Fibroblast of skin of scalp (primary cell): ENCODE measurements around the gene ATOH8.

Source experiments
- DNase-seq: peaks from one replicate; pipeline ENCODE4 v3.0.0-alpha.2; 2013

ATOH8 gene

DNA sequence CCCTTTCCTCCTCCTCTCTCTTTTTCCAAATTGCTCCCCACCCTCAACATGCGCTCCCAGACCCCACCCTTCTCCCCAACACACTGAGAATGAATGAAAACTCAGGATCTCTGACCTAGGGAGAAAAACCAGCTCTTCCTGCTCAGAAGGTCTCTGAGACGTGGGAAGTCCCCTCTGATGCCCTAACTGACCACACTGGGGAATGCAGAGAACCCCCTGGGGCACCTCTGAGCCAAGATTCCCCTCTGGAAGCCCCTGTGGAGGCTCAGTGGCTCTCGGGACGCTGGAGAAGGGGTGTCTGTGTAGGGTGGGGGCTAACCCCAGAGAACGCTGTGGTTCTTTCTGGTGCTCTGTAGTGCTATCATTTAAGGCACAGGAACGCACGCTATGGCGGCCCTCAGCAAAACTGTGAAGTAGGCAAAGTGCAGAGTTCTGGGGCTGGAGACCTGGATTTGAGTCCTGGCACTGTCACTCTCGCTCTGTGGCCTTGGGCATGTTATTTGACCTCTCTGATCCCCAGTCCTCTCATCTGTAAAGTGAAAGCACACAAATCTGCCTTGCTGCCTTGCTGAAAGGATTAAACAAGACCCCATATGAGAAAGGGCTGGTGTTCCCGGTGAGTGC is 17.1 kb downstream of the ATOH8 start:
- no peak for DNase-seq

DNA sequence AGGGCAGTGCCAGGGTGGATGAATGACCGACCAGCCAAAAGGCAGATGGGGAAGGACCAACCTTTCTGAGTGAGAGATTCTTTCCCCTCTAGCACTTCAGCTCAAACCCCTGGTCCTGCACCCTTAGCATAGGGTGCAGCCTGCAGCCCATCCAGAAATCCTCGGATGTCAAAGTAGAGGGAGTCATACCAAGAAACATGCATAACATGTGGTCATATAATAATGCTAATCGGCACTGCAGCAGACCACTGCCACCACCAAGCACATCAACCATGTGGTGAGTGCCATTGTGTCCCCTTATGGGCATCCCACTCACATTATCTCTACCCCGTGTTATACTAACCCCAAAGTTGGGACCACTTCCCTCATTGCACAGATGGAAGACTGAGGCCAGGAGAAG is 17.7 kb downstream of the ATOH8 start:
- peak; percentile 37 for DNase-seq

DNA sequence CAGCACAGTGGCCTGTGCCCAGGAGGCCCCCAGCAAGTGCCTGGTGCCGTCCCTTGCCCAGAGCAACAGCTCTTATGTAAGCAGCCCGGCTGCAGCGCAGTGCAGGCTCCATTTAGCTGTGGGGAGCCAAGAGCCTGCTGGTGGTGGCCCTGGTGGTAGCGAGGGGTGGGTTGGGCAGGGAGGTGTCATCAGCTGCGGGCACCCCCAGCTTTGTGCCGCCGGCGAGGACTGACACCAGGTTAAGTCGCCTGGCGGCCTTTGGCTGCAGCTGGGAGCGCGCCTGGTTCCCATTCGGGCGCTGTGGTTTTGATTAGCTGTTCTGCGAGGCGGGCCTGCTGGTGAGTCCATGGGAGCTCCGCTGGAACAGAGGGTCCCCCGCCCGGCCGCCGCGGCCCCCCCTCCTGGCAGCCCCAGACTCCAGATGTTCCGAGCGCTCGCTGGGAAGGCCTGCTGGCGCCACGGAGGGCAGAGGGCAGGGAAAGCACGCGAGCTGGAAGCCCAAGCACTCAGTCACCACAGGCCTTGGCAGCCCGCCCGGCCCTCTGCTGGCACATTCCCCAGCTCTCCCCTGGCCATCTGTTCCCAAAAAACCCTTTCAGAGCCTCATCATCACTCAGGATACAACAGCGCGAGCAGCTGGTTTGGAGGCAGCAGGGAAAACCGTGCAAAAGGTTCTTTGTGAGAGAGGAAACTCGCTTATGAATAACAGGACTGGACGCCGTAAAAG is 18.4 kb downstream of the ATOH8 start:
- peak; percentile 100 for DNase-seq

DNA sequence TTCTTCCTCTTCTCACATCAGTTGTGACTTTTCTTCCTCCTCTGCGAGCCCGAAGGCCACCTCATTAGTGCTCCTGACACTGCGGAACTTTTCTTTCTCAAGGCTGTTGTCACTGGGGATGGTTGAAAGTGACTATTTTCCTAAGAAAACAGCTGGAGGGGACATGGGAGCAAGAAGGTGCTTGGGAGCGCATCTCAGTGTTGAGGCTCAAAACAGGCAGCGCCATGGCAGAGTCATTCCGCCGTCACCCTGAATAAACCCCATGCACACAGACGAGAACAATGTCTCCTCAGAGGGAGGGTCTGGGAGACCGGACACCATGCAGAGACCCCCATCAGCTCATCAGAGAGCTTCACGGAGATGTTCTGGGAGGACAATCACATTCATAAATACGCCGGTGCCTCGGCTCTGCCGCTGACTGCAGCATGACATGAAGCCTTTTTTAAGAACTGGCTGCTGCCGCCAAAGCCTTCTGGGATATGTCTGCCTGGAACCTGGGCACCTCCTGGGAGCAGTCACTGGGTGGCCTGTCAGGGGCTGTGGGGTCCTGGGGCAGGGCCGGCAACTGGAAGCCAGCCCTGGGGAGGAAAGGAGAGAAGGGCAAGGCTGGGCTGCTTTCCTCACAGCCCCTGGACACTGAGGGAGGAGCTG is 19.2 kb downstream of the ATOH8 start:
- DNase-seq: no peak

DNA sequence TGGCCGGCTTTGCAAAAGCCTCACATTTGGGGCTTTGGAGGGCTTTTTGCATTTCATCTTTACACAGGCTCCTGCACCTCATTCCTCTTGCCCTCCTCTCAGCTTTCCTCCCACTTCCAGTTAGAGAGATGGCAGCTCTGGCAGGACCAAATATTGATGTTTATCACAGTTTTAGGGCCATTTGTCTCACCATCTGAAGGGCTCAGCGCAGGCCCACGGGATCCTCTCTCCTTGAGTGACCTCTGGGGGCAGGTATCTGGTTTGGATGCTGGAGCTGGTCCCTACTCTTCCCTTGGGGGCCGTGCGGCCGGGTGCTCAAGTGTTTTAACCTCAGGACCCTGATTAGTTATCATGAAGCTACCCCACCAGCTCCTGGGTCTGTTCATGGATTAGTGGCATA is 19.9 kb downstream of the ATOH8 start:
- DNase-seq: no peak

DNA sequence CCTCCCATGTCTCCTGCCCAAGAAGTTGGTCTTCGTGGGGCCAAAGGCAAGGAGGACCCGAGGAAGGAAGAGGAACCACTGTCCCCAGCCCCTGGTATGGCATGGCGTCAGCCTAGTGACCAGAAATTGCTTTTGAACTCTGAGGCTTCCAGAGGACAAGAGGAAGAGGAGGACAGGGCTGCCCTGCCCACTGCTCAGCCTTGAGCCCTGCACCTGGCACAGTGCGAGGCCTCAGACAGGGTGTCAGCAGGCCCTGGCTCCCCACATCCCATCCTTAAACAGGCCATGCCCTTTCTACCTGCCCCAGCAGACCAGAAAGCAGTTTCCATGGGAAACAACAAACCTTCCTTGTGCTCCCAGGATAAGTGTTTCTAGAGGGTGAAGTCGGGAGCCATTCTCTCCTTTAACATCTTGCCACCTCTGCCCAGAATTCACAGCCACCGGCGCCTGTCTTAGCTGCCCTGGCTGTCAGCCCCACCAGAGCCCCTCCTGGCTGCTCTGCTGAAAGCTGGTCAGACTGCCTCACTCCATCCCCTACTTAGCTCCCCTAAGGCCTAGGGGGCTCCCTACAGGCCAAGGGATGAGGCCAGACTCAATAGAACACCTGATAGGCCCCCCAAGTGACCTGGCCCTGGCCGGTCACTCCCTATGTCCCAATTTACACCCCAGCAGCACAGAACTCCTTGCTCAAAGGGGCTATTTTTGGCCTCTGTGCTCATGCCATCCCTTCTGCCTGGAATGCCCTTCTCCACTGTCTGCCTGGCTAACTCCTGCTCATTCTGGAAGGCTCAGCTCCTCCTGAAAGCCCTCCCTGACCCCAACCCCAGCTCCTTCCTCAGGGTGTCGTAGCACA is 20.6 kb downstream of the ATOH8 start:
- DNase-seq: no peak

DNA sequence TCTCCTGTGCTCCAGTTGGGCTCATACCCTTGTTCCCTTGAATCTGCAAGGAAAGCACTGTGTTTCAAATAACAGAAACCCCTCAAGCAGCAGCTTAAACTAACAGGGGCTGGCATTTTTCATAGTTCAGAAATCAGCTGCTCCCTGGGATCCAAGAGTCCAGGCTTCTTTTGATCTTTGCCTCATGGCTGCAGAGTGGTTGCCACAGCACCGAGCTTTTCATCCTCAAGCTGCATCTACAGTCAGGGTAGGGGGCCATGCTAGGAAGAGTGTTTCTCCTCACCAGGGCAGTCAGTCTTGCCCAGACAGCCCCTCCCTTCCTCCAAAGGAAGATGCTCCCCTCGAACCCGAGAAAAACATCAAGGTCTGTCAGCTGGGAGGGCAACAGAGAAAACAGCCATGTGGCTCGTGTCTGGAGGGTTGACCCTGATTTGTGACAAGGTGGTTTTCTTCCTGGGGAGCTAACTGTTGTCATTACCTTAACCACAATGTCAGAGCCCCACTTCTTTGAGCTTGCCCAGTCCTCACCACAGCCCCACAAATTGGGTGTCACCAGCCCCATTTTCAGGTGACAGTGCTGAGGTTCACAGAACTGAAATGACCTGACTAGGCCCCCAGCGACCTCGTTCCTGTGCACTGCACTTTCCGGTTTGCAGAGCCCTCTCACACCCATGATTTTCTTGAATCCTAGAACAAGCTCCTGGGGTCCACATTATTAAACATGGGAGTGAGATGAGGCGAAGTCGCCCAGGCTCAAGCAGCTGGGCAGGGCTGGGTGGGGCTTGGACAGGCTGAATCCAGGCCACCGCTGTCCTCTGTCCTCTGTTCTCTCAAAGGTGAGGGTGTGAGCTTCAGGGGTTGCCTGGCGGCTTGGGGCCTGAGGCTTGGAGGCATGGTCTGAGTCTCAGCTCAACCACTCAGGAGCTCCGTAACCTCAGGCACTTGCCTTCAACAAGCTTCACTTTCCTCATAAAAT is 21.9 kb downstream of the ATOH8 start:
- DNase-seq: no peak

DNA sequence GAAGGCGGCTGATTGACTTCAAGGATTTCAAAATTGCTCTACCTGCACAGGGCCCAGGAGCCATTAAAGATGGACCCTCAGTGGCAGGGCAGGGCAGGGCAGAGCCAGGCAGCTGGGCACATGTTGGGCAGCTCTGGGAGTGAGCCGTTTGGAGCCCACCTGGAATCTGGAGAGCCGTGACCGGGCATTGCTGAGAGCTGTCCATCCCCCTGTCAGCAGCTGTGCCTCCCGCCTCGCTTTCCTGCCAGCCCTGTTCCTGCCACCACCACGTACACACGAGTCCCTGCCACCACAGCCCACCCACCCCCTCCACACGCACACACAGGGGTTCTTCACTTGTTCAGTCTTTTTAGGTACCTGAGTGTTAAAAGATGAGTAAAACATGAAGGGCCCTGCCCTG is 22.9 kb downstream of the ATOH8 start:
- DNase-seq: no peak

DNA sequence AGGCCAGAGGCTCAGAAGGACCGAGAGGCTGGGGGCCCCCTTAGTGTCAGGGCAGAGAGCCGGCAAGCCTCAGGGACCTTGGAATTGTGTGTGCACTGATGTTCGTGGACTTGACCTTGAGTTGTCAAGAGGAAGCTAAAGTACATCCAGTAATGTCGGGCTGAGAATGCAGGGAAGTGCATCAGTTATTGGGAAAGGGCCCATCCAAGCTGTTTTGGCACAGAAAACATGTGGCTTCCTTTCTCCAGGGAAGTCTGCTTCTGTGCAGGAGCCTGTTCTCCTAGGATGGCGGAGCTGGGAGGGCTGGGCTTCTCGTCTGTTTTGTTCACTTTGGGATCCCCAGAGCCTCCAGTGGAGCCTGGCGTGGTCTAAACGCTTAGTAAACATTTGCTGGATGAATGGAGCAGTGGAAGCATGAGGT is 23.7 kb downstream of the ATOH8 start:
- no peak for DNase-seq

DNA sequence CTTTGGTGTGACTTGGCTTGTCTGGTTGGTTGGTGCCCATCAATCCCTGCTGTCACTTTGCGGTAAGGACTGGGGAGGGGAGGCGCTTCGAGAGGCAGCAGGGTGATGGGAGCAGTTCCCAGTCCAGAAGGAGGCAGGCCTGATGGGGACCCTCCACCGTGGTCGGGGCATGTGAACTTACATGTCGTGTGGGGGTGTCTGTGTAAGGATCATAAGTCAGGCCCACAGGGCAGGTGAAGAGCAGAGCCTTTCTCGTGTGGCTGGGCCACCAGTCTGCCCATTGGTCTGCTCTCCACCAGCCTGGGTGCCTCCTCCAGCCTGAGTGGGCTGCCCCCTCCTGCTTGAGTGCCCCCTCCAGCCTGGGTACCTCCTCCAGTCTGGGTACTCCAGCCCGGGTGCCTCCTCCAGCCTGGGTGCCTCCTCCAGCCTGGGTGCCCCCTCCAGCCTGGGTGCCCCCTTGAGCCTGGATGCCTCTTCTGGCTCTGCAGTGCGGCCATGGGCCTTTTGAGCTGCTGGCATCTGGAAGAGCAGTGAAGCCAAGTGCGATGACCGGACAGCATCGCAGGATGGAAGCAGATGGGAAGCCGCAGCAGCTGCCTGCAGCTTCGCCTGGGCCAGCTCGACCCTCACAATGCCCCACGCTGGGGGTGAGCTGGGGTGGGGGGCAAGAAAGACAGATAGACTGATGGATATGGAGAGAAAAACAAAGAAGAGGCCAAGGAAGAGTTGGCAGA is 25.0 kb downstream of the ATOH8 start:
- no peak for DNase-seq

DNA sequence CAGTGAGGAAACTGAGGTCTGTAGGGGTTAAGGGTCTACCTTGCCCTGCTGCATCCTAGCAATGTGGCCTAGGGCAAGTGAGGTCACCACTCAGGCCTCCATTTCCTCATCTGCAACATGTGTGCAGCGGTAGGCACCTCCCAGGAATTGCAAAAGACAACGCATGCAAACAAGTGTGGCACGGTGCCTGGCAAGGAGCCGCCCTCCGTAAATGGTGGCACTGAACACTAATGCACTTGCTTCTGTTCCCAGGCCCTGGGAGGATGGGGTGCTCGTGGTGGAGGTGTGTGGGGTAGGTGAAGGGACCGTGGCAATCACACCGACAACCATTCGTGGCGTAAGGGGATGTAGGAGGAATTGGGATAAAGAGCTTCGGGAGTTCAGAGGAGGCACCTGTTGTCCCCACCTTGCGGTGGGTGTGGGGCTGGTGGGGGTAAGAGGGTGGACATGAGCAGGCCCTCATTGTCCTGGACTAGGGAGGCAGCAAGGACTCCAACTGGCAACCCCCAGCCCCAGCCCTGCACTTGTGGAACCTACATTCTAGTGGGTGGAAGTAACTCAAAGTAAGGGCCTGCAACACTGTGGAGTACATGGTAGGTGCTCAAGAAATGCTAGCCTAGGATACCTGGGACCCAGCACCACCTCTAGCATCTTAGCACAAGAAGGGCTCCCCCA is 26.0 kb downstream of the ATOH8 start:
- DNase-seq: no peak

DNA sequence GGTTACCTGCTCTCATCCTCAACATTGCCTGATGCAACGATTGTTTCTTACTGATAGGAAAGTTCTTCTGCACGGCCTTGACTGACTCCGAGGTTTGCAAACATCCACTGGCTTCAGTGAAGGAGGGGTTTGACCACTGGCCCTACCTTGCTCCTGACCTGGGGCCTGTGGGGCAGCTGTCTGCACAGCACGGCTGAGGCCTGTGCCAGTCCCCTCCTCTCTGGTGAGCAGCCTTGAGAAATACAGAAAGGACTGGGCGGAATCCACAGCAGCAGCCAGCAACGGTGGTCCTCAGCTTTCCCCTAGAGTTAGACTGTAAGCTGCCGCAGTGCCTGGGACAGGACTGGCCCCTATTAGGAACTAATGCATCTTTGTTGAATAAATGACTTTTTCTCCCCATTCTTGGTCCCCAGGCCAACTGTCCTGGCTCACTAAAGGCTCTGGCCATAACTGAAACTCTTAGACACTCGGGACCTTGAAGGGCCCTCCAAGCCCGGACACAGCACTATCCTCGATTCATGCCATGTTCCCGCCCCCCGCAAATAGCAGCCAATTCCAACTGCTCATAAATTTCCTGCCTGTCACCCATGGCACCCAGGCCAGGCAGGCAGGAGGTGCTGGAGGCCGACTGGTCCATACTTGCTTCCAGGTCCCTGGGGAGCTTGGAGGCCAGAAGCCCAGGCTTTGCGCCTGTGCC is 26.7 kb downstream of the ATOH8 start:
- no peak for DNase-seq

DNA sequence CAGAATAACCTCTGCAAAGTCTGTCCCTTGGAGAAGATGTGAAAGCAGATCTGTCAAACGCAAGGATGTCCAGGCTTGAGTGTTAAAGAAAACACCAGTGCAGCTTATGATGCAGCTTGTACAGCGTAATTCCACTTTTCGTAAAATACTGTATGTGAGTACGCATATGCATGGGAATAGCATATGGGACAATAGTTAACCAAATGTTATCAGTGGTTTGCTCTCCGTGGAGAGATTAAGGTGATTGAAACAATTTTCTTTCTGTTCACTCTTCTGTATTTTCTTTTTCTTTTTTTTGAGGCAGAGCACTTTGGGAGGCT is 27.2 kb downstream of the ATOH8 start:
- no peak for DNase-seq

DNA sequence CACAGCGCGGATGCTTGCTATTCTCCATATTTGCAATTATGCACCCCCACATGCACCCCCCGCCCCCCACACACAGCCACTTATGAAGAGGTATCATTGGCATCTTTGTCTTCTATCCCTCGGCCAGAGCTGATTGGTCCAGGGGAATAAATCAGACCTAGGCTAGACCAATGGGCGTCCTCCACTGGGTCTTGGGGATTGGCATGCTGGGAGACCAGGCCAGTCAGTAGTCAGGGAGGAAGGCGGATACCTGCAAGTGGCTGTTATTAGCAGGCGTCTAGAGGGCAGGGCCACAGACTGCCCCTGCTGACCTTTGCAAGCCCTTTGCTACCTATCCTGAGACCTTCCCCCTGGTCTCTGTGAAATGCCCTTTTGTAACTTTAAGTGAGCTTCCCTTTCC is 30.0 kb downstream of the ATOH8 start:
- no peak for DNase-seq

DNA sequence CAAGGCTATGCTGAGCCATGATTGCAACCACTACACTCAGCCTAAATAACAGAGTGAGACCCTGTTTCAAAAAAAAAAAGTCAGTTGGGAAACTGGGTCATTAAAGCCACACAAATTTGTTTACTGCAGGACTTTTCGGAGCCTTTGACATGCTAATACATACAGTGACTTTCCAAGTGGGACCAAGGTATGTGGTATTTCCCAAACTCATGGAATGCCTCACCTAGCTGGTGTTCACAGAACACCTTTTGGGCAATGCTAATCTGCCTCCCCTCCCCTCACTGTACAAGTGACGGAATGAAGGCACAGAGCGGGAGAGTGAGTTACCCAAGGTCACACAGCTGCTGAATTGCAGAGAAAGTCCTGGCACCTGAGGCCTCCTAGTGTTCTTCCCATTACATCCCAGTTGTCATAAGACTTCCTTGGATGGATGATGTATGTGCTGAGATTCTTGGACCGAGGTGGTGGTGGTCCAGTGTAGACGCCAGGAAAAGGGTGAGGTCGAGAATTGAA is 30.7 kb downstream of the ATOH8 start:
- DNase-seq: no peak

DNA sequence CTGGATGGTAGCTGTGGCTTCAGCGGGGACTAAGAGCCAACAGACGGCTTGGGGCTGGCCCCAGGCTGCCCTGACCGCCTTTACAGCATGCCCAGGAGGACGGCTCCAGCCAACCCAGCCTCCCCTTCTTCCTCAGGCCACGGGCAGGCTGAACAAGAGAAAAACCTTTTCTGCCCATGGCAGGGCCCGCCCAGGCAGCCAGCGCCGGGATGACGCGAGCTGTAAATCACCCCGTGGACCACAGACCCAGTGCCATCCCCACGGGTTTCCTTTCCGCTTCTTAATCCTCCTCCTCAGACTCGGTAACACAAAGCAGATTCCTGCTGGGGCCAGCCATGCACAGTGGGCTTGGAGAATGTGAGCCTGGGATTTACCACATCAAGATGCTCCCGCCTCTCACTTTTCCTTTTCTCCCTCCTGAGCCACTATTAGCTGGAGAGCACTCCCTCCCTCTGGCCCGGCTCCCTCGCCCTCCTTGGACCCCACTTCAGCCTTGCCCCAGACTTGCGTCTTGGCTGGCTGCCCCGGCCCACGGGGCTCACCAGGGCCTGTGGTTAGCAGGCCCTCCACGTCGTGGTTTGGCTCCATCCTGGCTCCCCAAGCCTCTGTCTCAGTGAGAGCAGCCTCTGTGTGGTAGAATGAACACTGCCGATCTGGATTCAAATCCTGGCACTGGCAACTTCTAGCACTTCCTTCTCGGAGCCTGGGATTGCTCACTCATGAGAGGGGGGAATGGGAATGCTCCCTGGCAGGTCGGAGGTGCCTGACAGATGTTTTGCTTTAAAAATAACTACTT is 31.4 kb downstream of the ATOH8 start:
- peak; percentile 96 for DNase-seq

DNA sequence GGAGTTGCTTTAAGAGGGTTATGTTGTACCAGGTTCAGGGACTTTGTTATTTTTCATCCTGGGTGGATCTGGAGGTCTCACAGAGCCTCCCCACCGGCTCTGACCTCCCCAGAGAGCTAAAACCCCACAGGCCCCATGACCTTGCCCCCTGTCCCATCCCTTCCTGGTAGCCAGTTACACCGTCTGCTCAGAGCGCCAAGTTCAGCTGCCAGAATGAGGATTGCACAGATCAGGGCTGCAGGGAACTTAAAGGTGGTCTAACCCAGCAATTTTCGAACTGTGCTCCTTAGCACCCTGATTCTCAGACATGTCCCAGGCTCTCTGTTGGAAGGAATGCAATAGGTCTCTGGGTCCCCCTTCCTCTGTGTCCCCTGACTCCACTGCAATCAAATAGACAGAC is 32.1 kb downstream of the ATOH8 start:
- DNase-seq: no peak

DNA sequence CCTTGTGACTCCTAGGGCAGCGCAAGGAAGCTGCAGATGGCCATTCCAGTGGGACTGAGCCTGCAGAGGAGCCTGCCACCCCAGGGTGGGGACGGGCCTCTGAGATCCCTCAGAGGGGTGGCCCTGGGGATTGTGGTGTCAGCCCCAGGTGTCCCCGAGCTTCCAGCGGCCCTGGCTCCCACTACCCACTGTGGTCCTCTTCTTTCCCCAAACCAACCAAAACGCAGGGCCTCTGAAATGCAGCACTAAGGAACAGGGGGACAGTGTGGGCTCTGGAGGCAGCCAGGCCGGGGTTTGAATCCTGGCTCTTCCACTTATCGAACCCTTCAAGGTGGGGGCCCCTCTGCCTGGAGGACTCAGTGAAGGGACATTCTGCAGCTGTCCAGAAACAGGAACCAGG is 32.7 kb downstream of the ATOH8 start:
- no peak for DNase-seq

DNA sequence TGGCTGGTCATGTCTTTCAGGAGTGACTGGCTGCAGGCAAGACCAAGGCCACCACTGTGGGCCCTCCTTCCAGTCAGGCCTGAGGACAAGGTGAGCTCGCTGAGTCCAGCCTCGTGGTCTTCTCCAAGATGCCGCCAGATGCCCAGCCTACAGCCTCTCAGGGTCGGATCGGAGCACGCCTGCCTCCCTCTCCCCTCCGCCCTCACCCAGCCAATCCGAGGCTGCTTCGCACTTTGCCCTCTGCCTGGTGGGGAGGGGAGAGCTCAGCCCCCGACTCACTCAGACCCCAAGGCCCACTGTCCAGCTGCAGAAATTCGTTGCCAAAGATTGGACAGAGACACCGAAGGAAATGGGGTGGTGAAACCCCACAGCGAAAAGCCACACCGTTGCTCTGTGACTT is 33.1 kb downstream of the ATOH8 start:
- DNase-seq: no peak
